ENCODE measurements around the gene CHTF18. TPM values are rescaled to one million over a fixed set of nuclear protein-coding genes. Genes with fewer than 3 reads are reported as not detected.

The CHTF18 gene
- total RNA-seq, 2 experiments from 2014 or later, result 95.6 to 115 TPM

DNA sequence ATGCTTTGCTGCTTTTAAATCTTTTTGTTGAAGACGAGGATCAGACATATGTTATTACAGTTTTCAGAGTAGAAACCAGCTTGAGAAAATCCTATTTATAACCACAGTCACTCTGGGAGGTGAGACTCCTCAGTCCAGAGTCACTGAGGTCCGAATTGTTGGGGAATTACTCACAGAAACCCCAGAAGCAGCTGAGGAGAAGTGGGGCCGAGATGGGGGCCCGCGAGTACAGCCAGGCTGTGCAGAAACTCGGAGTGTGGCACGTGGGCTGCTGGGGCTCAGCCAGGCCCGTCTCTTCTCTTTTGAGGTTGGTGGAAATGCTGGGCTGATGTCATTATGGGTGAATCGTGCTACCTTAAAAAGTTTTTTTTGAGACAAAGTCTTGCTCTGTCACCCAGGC, 26.6 kb downstream of the CHTF18 start:
- peaks cover 18% of the 10 kb centered on the region for H3K27me3 Mint-ChIP-seq
- TF ChIP-seq, protein P1, sequence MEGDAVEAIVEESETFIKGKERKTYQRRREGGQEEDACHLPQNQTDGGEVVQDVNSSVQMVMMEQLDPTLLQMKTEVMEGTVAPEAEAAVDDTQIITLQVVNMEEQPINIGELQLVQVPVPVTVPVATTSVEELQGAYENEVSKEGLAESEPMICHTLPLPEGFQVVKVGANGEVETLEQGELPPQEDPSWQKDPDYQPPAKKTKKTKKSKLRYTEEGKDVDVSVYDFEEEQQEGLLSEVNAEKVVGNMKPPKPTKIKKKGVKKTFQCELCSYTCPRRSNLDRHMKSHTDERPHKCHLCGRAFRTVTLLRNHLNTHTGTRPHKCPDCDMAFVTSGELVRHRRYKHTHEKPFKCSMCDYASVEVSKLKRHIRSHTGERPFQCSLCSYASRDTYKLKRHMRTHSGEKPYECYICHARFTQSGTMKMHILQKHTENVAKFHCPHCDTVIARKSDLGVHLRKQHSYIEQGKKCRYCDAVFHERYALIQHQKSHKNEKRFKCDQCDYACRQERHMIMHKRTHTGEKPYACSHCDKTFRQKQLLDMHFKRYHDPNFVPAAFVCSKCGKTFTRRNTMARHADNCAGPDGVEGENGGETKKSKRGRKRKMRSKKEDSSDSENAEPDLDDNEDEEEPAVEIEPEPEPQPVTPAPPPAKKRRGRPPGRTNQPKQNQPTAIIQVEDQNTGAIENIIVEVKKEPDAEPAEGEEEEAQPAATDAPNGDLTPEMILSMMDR (IDR thresholded peaks at IDR 0.05), result no peak
- H3K9me3 Mint-ChIP-seq, result no peaks in the 10 kb centered on the region
- no peak overlapping the region for H3K27ac Mint-ChIP-seq
- H3K36me3 Mint-ChIP-seq (ENCODE audit: low read depth), result no peaks in the 10 kb centered on the region
- H3K4me3 Mint-ChIP-seq, result no peak overlapping the region
- ChIA-PET POLR2A (no interaction called here), CTCF (interaction anchor here (1.0 to 1.2 kb wide), 2 partner anchors 240 to 241 kb away, joined by 3 to 4 read pairs; no protein-coding TSS in a partner anchor)
- ATAC-seq (no peak), DNase-seq (no peak)
- intact Hi-C loops (cut with micrococcal nuclease), result loop anchor here (10.0 kb wide), 1 partner anchor 240 kb away; no protein-coding TSS in a partner anchor
- H3K4me1 Mint-ChIP-seq (ENCODE audit: low read depth), result peaks cover 6% of the 10 kb centered on the region

DNA sequence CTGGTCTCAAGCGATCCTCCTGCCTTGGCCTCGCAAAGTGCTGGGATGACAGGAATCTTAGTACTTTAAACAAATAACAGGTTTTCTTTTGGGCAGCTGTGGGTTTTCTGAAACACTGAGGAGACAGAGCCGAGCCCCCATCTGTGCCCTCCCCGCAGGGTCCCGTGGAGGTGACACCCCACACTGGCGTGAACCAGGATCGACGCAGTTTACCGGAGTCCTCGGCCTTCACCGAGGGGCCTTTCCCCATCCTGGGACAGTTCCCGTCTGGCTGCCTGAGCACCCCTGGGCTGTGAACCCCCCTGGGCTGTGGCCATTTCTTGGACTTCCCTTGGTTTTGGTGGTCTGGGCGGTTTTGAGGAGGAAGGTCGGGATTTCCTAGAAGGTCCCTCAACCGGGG, 27.4 kb downstream of the CHTF18 start:
- H3K9me3 Mint-ChIP-seq, result no peaks in the 10 kb centered on the region
- H3K4me3 Mint-ChIP-seq, result no peak overlapping the region
- H3K27ac Mint-ChIP-seq, result no peak overlapping the region
- H3K27me3 Mint-ChIP-seq, result peaks cover 21% of the 10 kb centered on the region
- no peak for ATAC-seq
- intact Hi-C loops (cut with micrococcal nuclease), result loop anchor here (10.0 kb wide), 1 partner anchor 239 kb away; no protein-coding TSS in a partner anchor
- peaks cover 8% of the 10 kb centered on the region for H3K4me1 Mint-ChIP-seq (ENCODE audit: low read depth)
- no peak for DNase-seq
- CTCF ChIA-PET, result interaction anchor here (1.0 kb wide), 1 partner anchor 239 kb away, joined by 4 read pairs; no protein-coding TSS in a partner anchor
- POLR2A ChIA-PET, result interaction anchor here (0.6 kb wide), 1 partner anchor 10 kb away, joined by 3 read pairs; no protein-coding TSS in a partner anchor
- TF ChIP-seq, protein P1 (IDR thresholded peaks at IDR 0.05), result no peak
- H3K36me3 Mint-ChIP-seq (ENCODE audit: low read depth), result no peaks in the 10 kb centered on the region

GRCh38 chr16:817001-817906, 28.8 kb downstream of the CHTF18 start:
- ChIA-PET POLR2A (interaction anchor here (0.6 kb wide), 1 partner anchor 152 kb away, joined by 4 read pairs; no protein-coding TSS in a partner anchor), CTCF (no interaction called here)
- TF ChIP-seq, protein P1 (IDR thresholded peaks at IDR 0.05), result no peak
- no peaks in the 10 kb centered on the region for H3K9me3 Mint-ChIP-seq
- intact Hi-C loops (cut with micrococcal nuclease), result loop anchor here (10.0 kb wide), 1 partner anchor 238 kb away; no protein-coding TSS in a partner anchor
- H3K36me3 Mint-ChIP-seq (ENCODE audit: low read depth), result no peaks in the 10 kb centered on the region
- H3K4me1 Mint-ChIP-seq (ENCODE audit: low read depth), result peaks cover 8% of the 10 kb centered on the region
- H3K27me3 Mint-ChIP-seq, result peaks cover 20% of the 10 kb centered on the region
- H3K4me3 Mint-ChIP-seq, result no peak overlapping the region
- ATAC-seq (no peak), DNase-seq (no peak)
- no peak overlapping the region for H3K27ac Mint-ChIP-seq

DNA sequence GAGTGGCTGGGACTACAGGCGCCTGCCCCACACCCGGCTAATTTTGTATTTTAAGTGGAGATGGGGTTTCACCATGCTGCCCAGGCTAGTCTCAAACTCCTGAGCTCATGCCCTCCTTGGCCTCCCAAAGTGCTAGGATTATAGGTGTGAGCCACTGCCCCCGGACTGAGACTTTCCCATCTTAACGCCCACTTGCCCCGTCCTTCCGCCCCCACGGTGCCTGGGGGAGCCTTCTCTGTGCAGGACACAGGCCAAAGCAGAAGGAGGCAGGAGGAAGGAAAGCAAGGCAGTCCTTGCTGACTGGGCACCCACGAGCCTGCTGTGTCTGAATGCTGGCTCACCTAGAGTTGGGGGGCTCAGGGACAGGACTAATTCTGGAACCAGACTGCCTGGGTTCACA, 29.7 kb downstream of the CHTF18 start:
- no peak overlapping the region for H3K27ac Mint-ChIP-seq
- peaks cover 16% of the 10 kb centered on the region for H3K27me3 Mint-ChIP-seq
- intact Hi-C loops (cut with micrococcal nuclease), result loop anchor here (10.0 kb wide), 1 partner anchor 237 kb away; no protein-coding TSS in a partner anchor

More for the DNA sequence above, 29.7 kb downstream of the CHTF18 start:
- ATAC-seq (no peak), DNase-seq (no peak)
- CTCF ChIA-PET, result no interaction called here
- TF ChIP-seq, protein P1 (IDR thresholded peaks at IDR 0.05), result no peak
- H3K4me3 Mint-ChIP-seq, result no peak overlapping the region
- POLR2A ChIA-PET, result interaction anchor here (1.1 kb wide), 1 partner anchor 168 kb away, joined by 3 read pairs; no protein-coding TSS in a partner anchor
- no peaks in the 10 kb centered on the region for H3K36me3 Mint-ChIP-seq (ENCODE audit: low read depth)
- peaks cover 8% of the 10 kb centered on the region for H3K4me1 Mint-ChIP-seq (ENCODE audit: low read depth)
- H3K9me3 Mint-ChIP-seq, result no peaks in the 10 kb centered on the region

All from activated CD8-positive, alpha-beta T cell treated with anti-CD3 and anti-CD28 coated beads for 36 hours (primary cell).